HepG2 (cell line): ENCODE results near the gene ACOT8. TPM values are rescaled to one million over a fixed set of nuclear protein-coding genes. Genes with fewer than 3 reads are reported as not detected.
A peak's percentile ranks its signal among the peaks of the same experiment; 100 is the strongest.

ENCODE experiments used
- CBX1 ChIP-seq: IDR thresholded peaks from one replicate; pipeline ENCODE4 v1.6.1; 2016; ENCODE audit warnings: antibody characterized with exemption, low read depth
- CENPT ChIP-seq: sonication (generic); formaldehyde crosslinking; IDR thresholded peaks from 2 replicates; pipeline ENCODE4 v1.8.0; 2022; ENCODE audit warnings: low read depth, mild to moderate bottlenecking, moderate library complexity, missing genetic modification reagents
- DNMT1 ChIP-seq: sonication (generic); formaldehyde crosslinking; IDR thresholded peaks from 2 replicates; pipeline ENCODE4 v1.5.1; 2020; ENCODE audit warnings: mild to moderate bottlenecking, missing genetic modification reagents
- EZH2 ChIP-seq: conservative IDR thresholded peaks from 2 replicates; pipeline ENCODE4 v1.6.1; 2012; ENCODE audit warnings: mild to moderate bottlenecking, low read depth, low read length, moderate library complexity
- HNF4A ChIP-seq: sonication (generic); formaldehyde crosslinking; IDR thresholded peaks from 2 replicates; pipeline ENCODE4 v1.4.0; 2020; ENCODE audit warnings: missing genetic modification reagents
- MTA1 ChIP-seq: sonication (generic); formaldehyde crosslinking; IDR thresholded peaks from 2 replicates; pipeline ENCODE4 v1.4.0; 2020; ENCODE audit warnings: missing genetic modification reagents, mild to moderate bottlenecking, borderline replicate concordance
- NCOA1 ChIP-seq: sonication (generic); formaldehyde crosslinking; IDR thresholded peaks from 2 replicates; pipeline ENCODE4 v1.9.0; 2021; ENCODE audit warnings: missing genetic modification reagents
- NFYC ChIP-seq: IDR thresholded peaks from 2 replicates; pipeline ENCODE4 v1.6.1; 2016; ENCODE audit warnings: missing genetic modification reagents, missing compliant biosample characterization
- SATB2 ChIP-seq: sonication (generic); formaldehyde crosslinking; IDR thresholded peaks from 2 replicates; pipeline ENCODE4 v1.5.0; 2020; ENCODE audit warnings: missing genetic modification reagents
- SMAD1 ChIP-seq: sonication (generic); formaldehyde crosslinking; IDR thresholded peaks from 2 replicates; pipeline ENCODE4 v1.4.0; 2020; ENCODE audit warnings: missing genetic modification reagents, low read depth, mild to moderate bottlenecking, borderline replicate concordance
- SMARCC2 ChIP-seq: fragments of 450-650 bp; IDR thresholded peaks from 2 replicates; pipeline ENCODE4 v1.6.1; 2017; ENCODE audit warnings: antibody characterized with exemption, mild to moderate bottlenecking
- ZNF160 ChIP-seq: sonication (generic); formaldehyde crosslinking; IDR thresholded peaks from 2 replicates; pipeline ENCODE4 v1.8.0; 2022; ENCODE audit warnings: mild to moderate bottlenecking, inconsistent platforms, missing genetic modification reagents
- ZNF274 ChIP-seq: sonication (generic); formaldehyde crosslinking; IDR thresholded peaks from 2 replicates; pipeline ENCODE4 v1.5.1; 2020; ENCODE audit warnings: mild to moderate bottlenecking, missing genetic modification reagents
- ZNF768 ChIP-seq: sonication (generic); formaldehyde crosslinking; IDR thresholded peaks from 2 replicates; pipeline ENCODE4 v1.4.0; 2020; ENCODE audit warnings: missing genetic modification reagents
- ZNF777 ChIP-seq: sonication (generic); formaldehyde crosslinking; IDR thresholded peaks from 2 replicates; pipeline ENCODE4 v1.4.0; 2020; ENCODE audit warnings: missing genetic modification reagents
- polyA plus RNA-seq, 8 experiments: library from polyadenylated mRNA; depleted of rRNA in 3 of 8; stranded (reverse) in 7 of 8; unstranded in 1 of 8; fragments of >200 nt; fragmentation: Illumina TruSeq in 4 of 8; extraction: Trizol in 4 of 8; gene quantifications; 2 replicates each; pipeline versions ENCODE4 v1.2.1 to v1.2.3, GENCODE V29; 2011 to 2016; ENCODE audit warnings: low read depth in 4 of 8, missing spikeins in 1 of 8, mixed read lengths in 1 of 8; ENCODE audit not compliant: insufficient read depth in 1 of 8
- total RNA-seq, 5 experiments: library from RNA; depleted of rRNA; stranded (reverse); fragments of >200 nt; fragmentation: Illumina TruSeq; extraction: Trizol; gene quantifications; 2 replicates each; pipeline ENCODE4 v1.2.3, GENCODE V29; 2016; ENCODE audit warnings: low read depth in 1 of 5
- TF ChIP-seq, protein P1 (sequence below): sonication (generic); formaldehyde crosslinking; IDR thresholded peaks from 2 replicates; pipeline ENCODE4 v1.4.0; 2020; ENCODE audit warnings: mild to moderate bottlenecking, missing genetic modification reagents
- TF ChIP-seq, protein P2 (sequence below): sonication (generic); formaldehyde crosslinking; IDR thresholded peaks from 2 replicates; pipeline ENCODE4 v1.8.0; 2022; ENCODE audit warnings: mild to moderate bottlenecking, missing genetic modification reagents, borderline replicate concordance
- TF ChIP-seq, protein P3 (sequence below): sonication (generic); formaldehyde crosslinking; IDR thresholded peaks from 2 replicates; pipeline ENCODE4 v1.9.0; 2021; ENCODE audit warnings: missing genetic modification reagents, borderline replicate concordance
- TF ChIP-seq, protein P4 (sequence below): IDR thresholded peaks from 2 replicates; pipeline ENCODE4 v1.6.1; 2018; ENCODE audit warnings: missing genetic modification reagents
- TF ChIP-seq, protein P5 (sequence below): IDR thresholded peaks from 2 replicates; pipeline ENCODE4 v1.6.1; 2016; ENCODE audit warnings: low read depth, control low read depth
- TF ChIP-seq, protein P6 (sequence below): IDR thresholded peaks from 2 replicates; pipeline ENCODE4 v1.6.1; 2016; ENCODE audit warnings: missing compliant biosample characterization, missing genetic modification reagents, borderline replicate concordance

The ACOT8 gene
- total and polyA plus RNA-seq, 2 of the 13 experiments (the other 11 are each of a cell fraction or from before 2014, with no cell fraction given), result 31.4 to 45.5 TPM

DNA sequence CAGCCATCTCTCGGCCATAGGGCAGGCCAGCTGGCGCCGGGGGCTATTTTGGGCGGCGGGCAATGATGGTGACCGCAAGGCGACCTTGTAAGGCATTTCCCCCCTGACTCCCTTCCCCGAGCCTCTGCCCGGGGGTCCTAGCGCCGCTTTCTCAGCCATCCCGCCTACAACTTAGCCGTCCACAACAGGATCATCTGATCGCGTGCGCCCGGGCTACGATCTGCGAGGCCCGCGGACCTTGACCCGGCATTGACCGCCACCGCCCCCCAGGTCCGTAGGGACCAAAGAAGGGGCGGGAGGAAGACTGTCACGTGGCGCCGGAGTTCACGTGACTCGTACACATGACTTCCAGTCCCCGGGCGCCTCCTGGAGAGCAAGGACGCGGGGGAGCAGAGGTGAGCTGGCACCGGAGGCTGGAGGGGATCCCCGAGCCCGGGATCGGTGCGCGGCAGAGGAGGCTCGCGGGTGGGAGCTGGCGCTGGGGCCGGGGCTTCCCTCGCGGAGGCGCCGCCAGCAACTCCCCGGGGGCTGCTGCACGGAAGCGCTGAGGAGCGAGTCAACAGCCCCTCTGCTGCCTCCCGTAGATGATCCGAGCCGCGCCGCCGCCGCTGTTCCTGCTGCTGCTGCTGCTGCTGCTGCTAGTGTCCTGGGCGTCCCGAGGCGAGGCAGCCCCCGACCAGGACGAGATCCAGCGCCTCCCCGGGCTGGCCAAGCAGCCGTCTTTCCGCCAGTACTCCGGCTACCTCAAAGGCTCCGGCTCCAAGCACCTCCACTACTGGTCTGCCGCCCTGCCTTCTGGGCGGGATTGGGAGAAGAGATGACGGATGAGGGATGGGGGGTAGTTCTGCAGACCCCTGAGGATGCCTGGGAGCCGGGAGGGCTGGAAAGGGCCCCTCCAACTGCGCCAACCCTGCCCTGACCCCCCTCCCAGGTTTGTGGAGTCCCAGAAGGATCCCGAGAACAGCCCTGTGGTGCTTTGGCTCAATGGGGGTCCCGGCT lies 34.1 kb upstream of the ACOT8 start, which contains the start of the genes CTSA and NEURL2 (continued):
- TF ChIP-seq, protein P1, sequence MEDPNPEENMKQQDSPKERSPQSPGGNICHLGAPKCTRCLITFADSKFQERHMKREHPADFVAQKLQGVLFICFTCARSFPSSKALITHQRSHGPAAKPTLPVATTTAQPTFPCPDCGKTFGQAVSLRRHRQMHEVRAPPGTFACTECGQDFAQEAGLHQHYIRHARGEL (CRISPR knock-in tag), result peak; percentile 92
- peak; percentile 97 for TF ChIP-seq ZNF160
- TF ChIP-seq, protein P2, sequence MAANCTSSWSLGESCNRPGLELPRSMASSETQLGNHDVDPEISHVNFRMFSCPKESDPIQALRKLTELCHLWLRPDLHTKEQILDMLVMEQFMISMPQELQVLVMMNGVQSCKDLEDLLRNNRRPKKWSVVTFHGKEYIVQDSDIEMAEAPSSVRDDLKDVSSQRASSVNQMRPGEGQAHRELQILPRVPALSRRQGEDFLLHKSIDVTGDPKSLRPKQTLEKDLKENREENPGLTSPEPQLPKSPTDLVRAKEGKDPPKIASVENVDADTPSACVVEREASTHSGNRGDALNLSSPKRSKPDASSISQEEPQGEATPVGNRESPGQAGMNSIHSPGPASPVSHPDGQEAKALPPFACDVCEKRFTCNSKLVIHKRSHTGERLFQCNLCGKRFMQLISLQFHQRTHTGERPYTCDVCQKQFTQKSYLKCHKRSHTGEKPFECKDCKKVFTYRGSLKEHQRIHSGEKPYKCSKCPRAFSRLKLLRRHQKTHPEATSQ (CRISPR knock-in tag), result peak; percentile 100
- TF ChIP-seq, protein P3, sequence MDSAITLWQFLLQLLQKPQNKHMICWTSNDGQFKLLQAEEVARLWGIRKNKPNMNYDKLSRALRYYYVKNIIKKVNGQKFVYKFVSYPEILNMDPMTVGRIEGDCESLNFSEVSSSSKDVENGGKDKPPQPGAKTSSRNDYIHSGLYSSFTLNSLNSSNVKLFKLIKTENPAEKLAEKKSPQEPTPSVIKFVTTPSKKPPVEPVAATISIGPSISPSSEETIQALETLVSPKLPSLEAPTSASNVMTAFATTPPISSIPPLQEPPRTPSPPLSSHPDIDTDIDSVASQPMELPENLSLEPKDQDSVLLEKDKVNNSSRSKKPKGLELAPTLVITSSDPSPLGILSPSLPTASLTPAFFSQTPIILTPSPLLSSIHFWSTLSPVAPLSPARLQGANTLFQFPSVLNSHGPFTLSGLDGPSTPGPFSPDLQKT, result peak; percentile 80; the same call in 1 of the 2 replicates
- peak; percentile 72 for TF ChIP-seq NFYC (CRISPR knock-in tag)
- no peak for TF ChIP-seq SMARCC2
- peak; percentile 99 for TF ChIP-seq CBX1
- TF ChIP-seq NCOA1 (CRISPR knock-in tag), result peak; percentile 94; the same call in 1 of the 2 replicates
- TF ChIP-seq ZNF768 (CRISPR knock-in tag), result peak; percentile 78
- TF ChIP-seq, protein P4, sequence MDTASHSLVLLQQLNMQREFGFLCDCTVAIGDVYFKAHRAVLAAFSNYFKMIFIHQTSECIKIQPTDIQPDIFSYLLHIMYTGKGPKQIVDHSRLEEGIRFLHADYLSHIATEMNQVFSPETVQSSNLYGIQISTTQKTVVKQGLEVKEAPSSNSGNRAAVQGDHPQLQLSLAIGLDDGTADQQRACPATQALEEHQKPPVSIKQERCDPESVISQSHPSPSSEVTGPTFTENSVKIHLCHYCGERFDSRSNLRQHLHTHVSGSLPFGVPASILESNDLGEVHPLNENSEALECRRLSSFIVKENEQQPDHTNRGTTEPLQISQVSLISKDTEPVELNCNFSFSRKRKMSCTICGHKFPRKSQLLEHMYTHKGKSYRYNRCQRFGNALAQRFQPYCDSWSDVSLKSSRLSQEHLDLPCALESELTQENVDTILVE (CRISPR knock-in tag), result peak; percentile 98
- TF ChIP-seq, protein P5, sequence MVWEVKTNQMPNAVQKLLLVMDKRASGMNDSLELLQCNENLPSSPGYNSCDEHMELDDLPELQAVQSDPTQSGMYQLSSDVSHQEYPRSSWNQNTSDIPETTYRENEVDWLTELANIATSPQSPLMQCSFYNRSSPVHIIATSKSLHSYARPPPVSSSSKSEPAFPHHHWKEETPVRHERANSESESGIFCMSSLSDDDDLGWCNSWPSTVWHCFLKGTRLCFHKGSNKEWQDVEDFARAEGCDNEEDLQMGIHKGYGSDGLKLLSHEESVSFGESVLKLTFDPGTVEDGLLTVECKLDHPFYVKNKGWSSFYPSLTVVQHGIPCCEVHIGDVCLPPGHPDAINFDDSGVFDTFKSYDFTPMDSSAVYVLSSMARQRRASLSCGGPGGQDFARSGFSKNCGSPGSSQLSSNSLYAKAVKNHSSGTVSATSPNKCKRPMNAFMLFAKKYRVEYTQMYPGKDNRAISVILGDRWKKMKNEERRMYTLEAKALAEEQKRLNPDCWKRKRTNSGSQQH (CRISPR knock-in tag), result peak; percentile 99
- TF ChIP-seq EZH2, result no peak
- peak; percentile 90; the same call in 1 of the 2 replicates for TF ChIP-seq SMAD1 (CRISPR knock-in tag)
- TF ChIP-seq MTA1, result peak; percentile 99
- TF ChIP-seq SATB2 (CRISPR knock-in tag), result peak; percentile 93
- peak; percentile 25 for TF ChIP-seq CENPT
- TF ChIP-seq ZNF274, result peak; percentile 99
- peak; percentile 76; the same call in 1 of the 2 replicates for TF ChIP-seq DNMT1 (CRISPR knock-in tag)
- TF ChIP-seq ZNF777 (CRISPR knock-in tag), result peak; percentile 80
- TF ChIP-seq, protein P6, sequence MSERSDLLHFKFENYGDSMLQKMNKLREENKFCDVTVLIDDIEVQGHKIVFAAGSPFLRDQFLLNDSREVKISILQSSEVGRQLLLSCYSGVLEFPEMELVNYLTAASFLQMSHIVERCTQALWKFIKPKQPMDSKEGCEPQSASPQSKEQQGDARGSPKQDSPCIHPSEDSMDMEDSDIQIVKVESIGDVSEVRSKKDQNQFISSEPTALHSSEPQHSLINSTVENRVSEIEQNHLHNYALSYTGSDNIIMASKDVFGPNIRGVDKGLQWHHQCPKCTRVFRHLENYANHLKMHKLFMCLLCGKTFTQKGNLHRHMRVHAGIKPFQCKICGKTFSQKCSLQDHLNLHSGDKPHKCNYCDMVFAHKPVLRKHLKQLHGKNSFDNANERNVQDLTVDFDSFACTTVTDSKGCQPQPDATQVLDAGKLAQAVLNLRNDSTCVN (CRISPR knock-in tag), result peak; percentile 96
- TF ChIP-seq HNF4A, result peak; percentile 100
